Liver (tissue), 9 donors: ENCODE measurements around the gene PLEKHA6. TPM values are rescaled to one million over a fixed set of nuclear protein-coding genes. Genes with fewer than 3 reads are reported as not detected.

Experiments used
- DNase-seq: peaks from one replicate; pipeline ENCODE4 v3.0.0-alpha.2; 2017; ENCODE audit warnings: low spot score
- H3K27ac ChIP-seq, 2 donors: one replicate each; pipeline ENCODE4 v1.7.0; 2013; ENCODE audit warnings: inconsistent platforms in 2 of 2, low read length in 2 of 2, control low read depth in 1 of 2, low read depth in 1 of 2, mild to moderate bottlenecking in 1 of 2
- H3K27me3 ChIP-seq, 4 donors: one replicate each; pipeline versions ENCODE4 v1.6.1 to v1.7.0; 2013; ENCODE audit warnings: low read length in 3 of 4, inconsistent platforms in 1 of 4, mild to moderate bottlenecking in 1 of 4, moderate library complexity in 1 of 4; ENCODE audit not compliant: control insufficient read depth in 4 of 4, insufficient read depth in 4 of 4
- H3K36me3 ChIP-seq, 4 donors: one replicate each; pipeline versions ENCODE4 v1.6.1 to v1.7.0; 2013; ENCODE audit warnings: low read length in 3 of 4, mild to moderate bottlenecking in 3 of 4, low read depth in 1 of 4, moderate library complexity in 1 of 4; ENCODE audit not compliant: control insufficient read depth in 4 of 4, insufficient read depth in 3 of 4
- H3K4me1 ChIP-seq, 4 donors: one replicate each; pipeline versions ENCODE4 v1.6.1 to v1.7.0; 2013; ENCODE audit warnings: low read length in 3 of 4, mild to moderate bottlenecking in 3 of 4, moderate library complexity in 1 of 4; ENCODE audit not compliant: control insufficient read depth in 4 of 4, insufficient read depth in 4 of 4
- H3K4me3 ChIP-seq, 3 donors: one replicate each; pipeline versions ENCODE4 v1.6.1 to v1.7.0; 2013; ENCODE audit warnings: low read length in 3 of 3, control low read depth in 1 of 3, low read depth in 1 of 3, mild to moderate bottlenecking in 1 of 3
- H3K9ac ChIP-seq, 2 donors: one replicate each; pipeline ENCODE4 v1.7.0; 2013; ENCODE audit warnings: low read length in 2 of 2, mild to moderate bottlenecking in 2 of 2, moderate library complexity in 2 of 2, control low read depth in 1 of 2, low read depth in 1 of 2
- H3K9me3 ChIP-seq, 4 donors: one replicate each; pipeline versions ENCODE4 v1.6.1 to v1.7.0; 2013; ENCODE audit warnings: low read length in 3 of 4; ENCODE audit not compliant: control insufficient read depth in 4 of 4
- FOXA1 ChIP-seq: IDR thresholded peaks from 2 replicates; pipeline ENCODE4 v1.6.1; 2016; ENCODE audit warnings: antibody characterized with exemption
- FOXA2 ChIP-seq: IDR thresholded peaks from 2 replicates; pipeline ENCODE4 v1.6.1; 2016; ENCODE audit warnings: antibody characterized with exemption
- HNF4A ChIP-seq, 2 donors: conservative IDR thresholded peaks; 2 replicates each; pipeline ENCODE4 v1.6.1; 2016; ENCODE audit warnings: antibody characterized with exemption in 2 of 2, mild to moderate bottlenecking in 2 of 2
- HNF4G ChIP-seq: IDR thresholded peaks from 2 replicates; pipeline ENCODE4 v1.6.1; 2016; ENCODE audit warnings: antibody characterized with exemption
- JUND ChIP-seq, 2 donors: IDR thresholded peaks; 2 replicates each; pipeline ENCODE4 v1.6.1; 2016; ENCODE audit warnings: antibody characterized with exemption in 2 of 2
- NR2F2 ChIP-seq: IDR thresholded peaks from 2 replicates; pipeline ENCODE4 v1.6.1; 2016; ENCODE audit warnings: antibody characterized with exemption
- RAD21 ChIP-seq, 2 donors: IDR thresholded peaks; 2 replicates each; pipeline ENCODE4 v1.6.1; 2016; ENCODE audit warnings: antibody characterized with exemption in 2 of 2, mild to moderate bottlenecking in 2 of 2
- RXRA ChIP-seq, 2 donors: IDR thresholded peaks; 2 replicates each; pipeline ENCODE4 v1.6.1; 2017 to 2018; ENCODE audit warnings: antibody characterized with exemption in 2 of 2, mild to moderate bottlenecking in 1 of 2
- SP1 ChIP-seq: IDR thresholded peaks from 2 replicates; pipeline ENCODE4 v1.6.1; 2018; ENCODE audit warnings: antibody characterized with exemption, mild to moderate bottlenecking
- TAF1 ChIP-seq: conservative IDR thresholded peaks from 2 replicates; pipeline ENCODE4 v1.6.1; 2016; ENCODE audit warnings: antibody characterized with exemption, mild to moderate bottlenecking
- YY1 ChIP-seq: IDR thresholded peaks from 2 replicates; pipeline ENCODE4 v1.6.1; 2016; ENCODE audit warnings: antibody characterized with exemption, mild to moderate bottlenecking
- WGBS: extraction: QIAGEN DNeasy Blood & Tissue Kit; methylation state at CpG from one replicate; pipeline ENCODE4 v1.1.7; 2013; 5-methylcytosine and 5-hydroxymethylcytosine counted together
- polyA plus RNA-seq, 2 donors: library from polyadenylated mRNA; stranded (reverse) in 1 of 2; unstranded in 1 of 2; fragments of 200-250 nt in 1 of 2; fragments of >200 nt in 1 of 2; fragmentation: Nextera tagmentation in 1 of 2; extraction: Ambion mirVana in 1 of 2; gene quantifications; one replicate each; pipeline versions ENCODE4 v1.2.1 to v1.2.3, GENCODE V29; 2013 to 2015
- total RNA-seq, 2 donors: library from RNA; depleted of rRNA; stranded (reverse); fragments of >200 nt; gene quantifications; one replicate each; pipeline ENCODE4 v1.2.3, GENCODE V29; 2014
- TF ChIP-seq, protein P1 (sequence below): IDR thresholded peaks from 2 replicates; pipeline ENCODE4 v1.6.1; 2016; ENCODE audit warnings: antibody characterized with exemption
- TF ChIP-seq, protein P2 (sequence below): IDR thresholded peaks from 2 replicates; pipeline ENCODE4 v1.6.1; 2016; ENCODE audit warnings: antibody characterized with exemption, mild to moderate bottlenecking
- TF ChIP-seq, protein P3 (sequence below): IDR thresholded peaks from 2 replicates; pipeline ENCODE4 v1.6.1; 2016; ENCODE audit warnings: antibody characterized with exemption
- TF ChIP-seq, protein P4 (sequence below): IDR thresholded peaks from 2 replicates; pipeline ENCODE4 v1.6.1; 2016; ENCODE audit warnings: antibody characterized with exemption
- donor health status: healthy.
- donor health status: healthy.
- donor health status: healthy.
- donor health status: healthy.
- donor health status: healthy.

PLEKHA6 gene
- total and polyA plus RNA-seq, 4 donors: 5.3 to 12.8 (median 7.6) TPM

DNA sequence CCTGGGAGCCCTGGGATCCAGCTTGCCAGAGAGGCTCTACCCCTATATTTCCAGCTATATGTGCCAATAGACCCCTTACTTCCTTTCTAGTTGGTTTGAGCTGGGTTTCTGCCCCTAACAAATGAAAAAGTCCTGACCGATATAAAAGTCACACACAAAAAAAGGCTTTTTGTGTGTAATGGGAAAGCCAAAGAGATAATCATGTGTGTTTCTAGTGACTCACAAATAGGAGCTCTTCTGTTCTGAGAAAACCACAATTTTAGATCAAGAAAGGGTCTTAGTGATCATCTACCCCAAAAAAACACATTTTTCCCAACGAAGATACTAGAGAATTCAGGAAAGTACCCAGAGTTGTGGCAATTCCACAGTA lies 23.0 kb upstream of the PLEKHA6 start:
- no peak for TF ChIP-seq TAF1
- TF ChIP-seq, protein P1, sequence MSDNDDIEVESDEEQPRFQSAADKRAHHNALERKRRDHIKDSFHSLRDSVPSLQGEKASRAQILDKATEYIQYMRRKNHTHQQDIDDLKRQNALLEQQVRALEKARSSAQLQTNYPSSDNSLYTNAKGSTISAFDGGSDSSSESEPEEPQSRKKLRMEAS: no peak
- TF ChIP-seq HNF4G: no peak
- TF ChIP-seq, protein P2, sequence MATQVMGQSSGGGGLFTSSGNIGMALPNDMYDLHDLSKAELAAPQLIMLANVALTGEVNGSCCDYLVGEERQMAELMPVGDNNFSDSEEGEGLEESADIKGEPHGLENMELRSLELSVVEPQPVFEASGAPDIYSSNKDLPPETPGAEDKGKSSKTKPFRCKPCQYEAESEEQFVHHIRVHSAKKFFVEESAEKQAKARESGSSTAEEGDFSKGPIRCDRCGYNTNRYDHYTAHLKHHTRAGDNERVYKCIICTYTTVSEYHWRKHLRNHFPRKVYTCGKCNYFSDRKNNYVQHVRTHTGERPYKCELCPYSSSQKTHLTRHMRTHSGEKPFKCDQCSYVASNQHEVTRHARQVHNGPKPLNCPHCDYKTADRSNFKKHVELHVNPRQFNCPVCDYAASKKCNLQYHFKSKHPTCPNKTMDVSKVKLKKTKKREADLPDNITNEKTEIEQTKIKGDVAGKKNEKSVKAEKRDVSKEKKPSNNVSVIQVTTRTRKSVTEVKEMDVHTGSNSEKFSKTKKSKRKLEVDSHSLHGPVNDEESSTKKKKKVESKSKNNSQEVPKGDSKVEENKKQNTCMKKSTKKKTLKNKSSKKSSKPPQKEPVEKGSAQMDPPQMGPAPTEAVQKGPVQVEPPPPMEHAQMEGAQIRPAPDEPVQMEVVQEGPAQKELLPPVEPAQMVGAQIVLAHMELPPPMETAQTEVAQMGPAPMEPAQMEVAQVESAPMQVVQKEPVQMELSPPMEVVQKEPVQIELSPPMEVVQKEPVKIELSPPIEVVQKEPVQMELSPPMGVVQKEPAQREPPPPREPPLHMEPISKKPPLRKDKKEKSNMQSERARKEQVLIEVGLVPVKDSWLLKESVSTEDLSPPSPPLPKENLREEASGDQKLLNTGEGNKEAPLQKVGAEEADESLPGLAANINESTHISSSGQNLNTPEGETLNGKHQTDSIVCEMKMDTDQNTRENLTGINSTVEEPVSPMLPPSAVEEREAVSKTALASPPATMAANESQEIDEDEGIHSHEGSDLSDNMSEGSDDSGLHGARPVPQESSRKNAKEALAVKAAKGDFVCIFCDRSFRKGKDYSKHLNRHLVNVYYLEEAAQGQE: no peak
- TF ChIP-seq RAD21 (IDR thresholded peaks at IDR 0.05): no peak
- TF ChIP-seq FOXA2: no peak
- TF ChIP-seq YY1: no peak
- TF ChIP-seq RXRA (IDR thresholded peaks at IDR 0.05): no peak
- TF ChIP-seq, protein P3, sequence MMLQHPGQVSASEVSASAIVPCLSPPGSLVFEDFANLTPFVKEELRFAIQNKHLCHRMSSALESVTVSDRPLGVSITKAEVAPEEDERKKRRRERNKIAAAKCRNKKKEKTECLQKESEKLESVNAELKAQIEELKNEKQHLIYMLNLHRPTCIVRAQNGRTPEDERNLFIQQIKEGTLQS: no peak
- no peak for TF ChIP-seq HNF4A (conservative IDR thresholded peaks at IDR 0.05)
- Histone ChIP-seq H3K4me3 (no peak overlapping the region), H3K9ac (no peak overlapping the region), H3K4me1 (peaks cover 0 to 9% (median 6%) of the 10 kb centered on the region in 4 donors), H3K27ac (no peak overlapping the region), H3K36me3 (no peaks in the 10 kb centered on the region), H3K27me3 (no peaks in the 10 kb centered on the region), H3K9me3 (no peaks in the 10 kb centered on the region)
- 48% methylated on average over 2 of the region's 2 CpGs for WGBS
- DNase-seq: no peak

DNA sequence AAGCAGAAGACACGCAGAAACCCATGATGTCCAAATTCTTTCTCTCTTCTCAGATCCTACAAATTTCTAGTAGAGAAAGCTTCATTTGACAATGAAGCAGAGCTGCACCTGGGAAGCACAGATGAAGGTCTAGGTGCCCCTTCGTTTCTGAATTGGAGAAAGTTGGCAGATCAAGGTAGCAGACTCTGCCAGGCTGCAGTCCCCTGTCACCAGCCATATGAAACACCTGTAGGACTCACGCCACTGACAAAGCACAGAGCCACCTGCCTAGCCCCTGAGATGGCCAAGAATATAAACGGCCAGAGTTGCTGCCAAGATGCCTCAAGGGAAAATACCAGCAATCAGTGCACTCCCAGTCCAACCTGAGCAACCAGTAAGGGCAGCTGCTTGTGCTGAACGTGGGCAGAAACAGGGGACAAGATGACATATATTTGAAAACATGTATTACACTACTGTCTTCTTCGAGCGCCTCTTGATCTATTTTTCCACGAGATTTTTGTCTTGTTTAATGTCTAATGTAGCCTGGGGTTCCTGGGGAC lies 20.6 kb upstream of the PLEKHA6 start:
- Histone ChIP-seq H3K9ac (no peak overlapping the region), H3K4me3 (no peak overlapping the region), H3K4me1 (peaks cover 3 to 19% (median 10%) of the 10 kb centered on the region in 4 donors), H3K9me3 (no peaks in the 10 kb centered on the region), H3K27ac (no peak overlapping the region), H3K36me3 (no peaks in the 10 kb centered on the region), H3K27me3 (no peaks in the 10 kb centered on the region)
- no peak for DNase-seq
- WGBS: 83% methylated on average over 8 of the region's 8 CpGs
- no peak for TF ChIP-seq NR2F2

DNA sequence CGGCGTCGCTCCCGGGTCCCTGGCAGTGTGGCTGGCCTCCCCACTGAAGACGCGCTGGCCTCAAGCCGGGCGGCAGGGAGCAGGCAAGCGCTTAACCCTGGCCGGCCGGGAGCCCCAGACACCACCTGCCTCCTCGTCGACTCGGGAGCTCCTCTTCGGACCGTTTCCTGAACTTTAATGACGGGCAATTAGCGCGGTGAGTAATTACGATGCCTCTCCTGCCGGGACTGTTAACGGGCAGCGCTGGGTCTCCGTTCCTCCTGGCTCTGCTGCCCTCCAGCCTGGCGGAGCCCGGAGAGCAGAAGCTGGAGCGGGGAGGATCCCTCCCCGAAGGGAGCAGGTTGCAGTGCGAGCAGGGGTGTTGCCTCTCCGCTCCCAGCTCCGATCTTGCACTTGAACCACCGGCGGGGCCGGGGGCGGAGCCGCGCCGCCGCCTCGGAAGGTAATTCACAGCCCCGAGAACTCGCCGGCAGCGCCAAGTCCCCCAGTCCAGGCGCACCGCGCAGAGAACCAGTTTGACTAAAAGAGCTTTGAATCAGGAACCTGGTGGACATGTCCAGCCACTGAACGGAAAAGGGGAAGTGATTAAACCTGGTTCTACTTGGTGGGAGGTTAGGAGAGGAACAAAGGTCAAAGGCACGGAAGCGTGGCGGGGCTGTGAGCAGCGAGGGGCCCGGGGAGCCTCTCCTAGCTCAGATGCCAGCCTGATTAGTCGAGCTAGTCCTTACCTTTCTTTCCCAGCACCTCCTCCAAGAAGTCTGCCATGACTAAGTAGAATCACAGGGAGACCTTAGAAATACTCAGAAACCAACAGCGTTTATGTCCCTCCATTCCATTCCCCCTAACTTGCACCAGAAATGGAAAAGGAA lies 18.3 kb upstream of the PLEKHA6 start:
- 2% methylated on average over 55 of the region's 55 CpGs for WGBS
- Histone ChIP-seq H3K9me3 (no peaks in the 10 kb centered on the region), H3K4me1 (peaks cover 3 to 19% (median 10%) of the 10 kb centered on the region in 4 donors), H3K9ac (peak overlapping the region in 1 of 2 donors; percentile 83), H3K4me3 (peak overlapping the region; percentile 47 to 50 (median 49)), H3K27ac (peak overlapping the region in 1 of 2 donors; percentile 10), H3K27me3 (no peaks in the 10 kb centered on the region), H3K36me3 (no peaks in the 10 kb centered on the region)
- no peak for DNase-seq
- peak; percentile 15 for TF ChIP-seq SP1
- TF ChIP-seq JUND (IDR thresholded peaks at IDR 0.05): no peak
- no peak for TF ChIP-seq FOXA1
- TF ChIP-seq, protein P2: no peak
- TF ChIP-seq, protein P4, sequence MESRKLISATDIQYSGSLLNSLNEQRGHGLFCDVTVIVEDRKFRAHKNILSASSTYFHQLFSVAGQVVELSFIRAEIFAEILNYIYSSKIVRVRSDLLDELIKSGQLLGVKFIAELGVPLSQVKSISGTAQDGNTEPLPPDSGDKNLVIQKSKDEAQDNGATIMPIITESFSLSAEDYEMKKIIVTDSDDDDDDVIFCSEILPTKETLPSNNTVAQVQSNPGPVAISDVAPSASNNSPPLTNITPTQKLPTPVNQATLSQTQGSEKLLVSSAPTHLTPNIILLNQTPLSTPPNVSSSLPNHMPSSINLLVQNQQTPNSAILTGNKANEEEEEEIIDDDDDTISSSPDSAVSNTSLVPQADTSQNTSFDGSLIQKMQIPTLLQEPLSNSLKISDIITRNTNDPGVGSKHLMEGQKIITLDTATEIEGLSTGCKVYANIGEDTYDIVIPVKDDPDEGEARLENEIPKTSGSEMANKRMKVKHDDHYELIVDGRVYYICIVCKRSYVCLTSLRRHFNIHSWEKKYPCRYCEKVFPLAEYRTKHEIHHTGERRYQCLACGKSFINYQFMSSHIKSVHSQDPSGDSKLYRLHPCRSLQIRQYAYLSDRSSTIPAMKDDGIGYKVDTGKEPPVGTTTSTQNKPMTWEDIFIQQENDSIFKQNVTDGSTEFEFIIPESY: no peak
- no peak for TF ChIP-seq YY1
- TF ChIP-seq HNF4G: no peak
- TF ChIP-seq RAD21 (IDR thresholded peaks at IDR 0.05): peak in 1 of 2 donors; percentile 14
- no peak for TF ChIP-seq RXRA (IDR thresholded peaks at IDR 0.05)
- TF ChIP-seq HNF4A (conservative IDR thresholded peaks at IDR 0.05): peak in 1 of 2 donors; percentile 28
